HCT116 (cell line): ENCODE measurements around the gene IGF2R.

Experiments
- CEBPB ChIP-seq: IDR thresholded peaks from 2 replicates; pipeline ENCODE4 v1.6.1; 2012; ENCODE audit warnings: low read depth
- ELF1 ChIP-seq: IDR thresholded peaks from 2 replicates; pipeline ENCODE4 v1.6.1; 2012; ENCODE audit warnings: low read depth, borderline replicate concordance
- EZH2 ChIP-seq: fragments of 200-600 bp; sonication (generic); IDR thresholded peaks from 2 replicates; pipeline ENCODE4 v1.6.1; 2017; ENCODE audit warnings: antibody characterized with exemption, mixed run types
- EZH2phosphoT487 ChIP-seq: fragments of 200-600 bp; IDR thresholded peaks from 2 replicates; pipeline ENCODE4 v1.6.1; 2018; ENCODE audit warnings: antibody characterized with exemption, borderline replicate concordance
- FOSL1 ChIP-seq: IDR thresholded peaks from 2 replicates; pipeline ENCODE4 v1.6.1; 2012; ENCODE audit warnings: low read depth
- MAX ChIP-seq: IDR thresholded peaks from 2 replicates; pipeline ENCODE4 v1.6.1; 2012
- POLR2A ChIP-seq: IDR thresholded peaks from 2 replicates; pipeline ENCODE4 v1.7.0; 2011; ENCODE audit warnings: borderline replicate concordance; ENCODE audit not compliant: insufficient read depth, insufficient read length; ENCODE audit errors: extremely low read depth
- POLR2AphosphoS5 ChIP-seq: IDR thresholded peaks from 2 replicates; pipeline ENCODE4 v1.6.1; 2011; ENCODE audit warnings: mild to moderate bottlenecking, low read depth, low read length, moderate library complexity
- RAD21 ChIP-seq: IDR thresholded peaks from 2 replicates; pipeline ENCODE4 v1.6.1; 2012; ENCODE audit warnings: low read depth, mild to moderate bottlenecking
- SP1 ChIP-seq: IDR thresholded peaks from 2 replicates; pipeline ENCODE4 v1.6.1; 2012; ENCODE audit warnings: low read depth
- SRF ChIP-seq: IDR thresholded peaks from 2 replicates; pipeline ENCODE4 v1.6.1; 2012; ENCODE audit warnings: low read depth
- YY1 ChIP-seq: IDR thresholded peaks from 2 replicates; pipeline ENCODE4 v1.6.1; 2011; ENCODE audit warnings: low read length, low read depth, moderate library complexity, mild to moderate bottlenecking; ENCODE audit not compliant: insufficient replicate concordance; ENCODE audit errors: extremely low read depth
- TF ChIP-seq, protein P1 (sequence below), 3 experiments: fragments of 200-600 bp in 1 of 3; sonication (generic) in 1 of 3; IDR thresholded peaks in 2 of 3; conservative IDR thresholded peaks in 1 of 3; 2 replicates each; pipeline ENCODE4 v1.5.1; 2012 to 2017; ENCODE audit warnings: low read depth in 2 of 3, low read length in 2 of 3, antibody characterized with exemption in 1 of 3, borderline replicate concordance in 1 of 3, control low read depth in 1 of 3, mild to moderate bottlenecking in 1 of 3, mixed read lengths in 1 of 3, mixed run types in 1 of 3, moderate library complexity in 1 of 3; ENCODE audit not compliant: insufficient read depth in 1 of 3
- TF ChIP-seq, protein P2 (sequence below): IDR thresholded peaks from 2 replicates; pipeline ENCODE4 v1.6.1; 2012; ENCODE audit warnings: low read depth

- TF ChIP-seq, protein P1, sequence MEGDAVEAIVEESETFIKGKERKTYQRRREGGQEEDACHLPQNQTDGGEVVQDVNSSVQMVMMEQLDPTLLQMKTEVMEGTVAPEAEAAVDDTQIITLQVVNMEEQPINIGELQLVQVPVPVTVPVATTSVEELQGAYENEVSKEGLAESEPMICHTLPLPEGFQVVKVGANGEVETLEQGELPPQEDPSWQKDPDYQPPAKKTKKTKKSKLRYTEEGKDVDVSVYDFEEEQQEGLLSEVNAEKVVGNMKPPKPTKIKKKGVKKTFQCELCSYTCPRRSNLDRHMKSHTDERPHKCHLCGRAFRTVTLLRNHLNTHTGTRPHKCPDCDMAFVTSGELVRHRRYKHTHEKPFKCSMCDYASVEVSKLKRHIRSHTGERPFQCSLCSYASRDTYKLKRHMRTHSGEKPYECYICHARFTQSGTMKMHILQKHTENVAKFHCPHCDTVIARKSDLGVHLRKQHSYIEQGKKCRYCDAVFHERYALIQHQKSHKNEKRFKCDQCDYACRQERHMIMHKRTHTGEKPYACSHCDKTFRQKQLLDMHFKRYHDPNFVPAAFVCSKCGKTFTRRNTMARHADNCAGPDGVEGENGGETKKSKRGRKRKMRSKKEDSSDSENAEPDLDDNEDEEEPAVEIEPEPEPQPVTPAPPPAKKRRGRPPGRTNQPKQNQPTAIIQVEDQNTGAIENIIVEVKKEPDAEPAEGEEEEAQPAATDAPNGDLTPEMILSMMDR (IDR thresholded peaks at IDR 0.05 in 2 of 3, conservative IDR thresholded peaks at IDR 0.05 in 1 of 3; ENCODE audit: borderline replicate concordance in 1 of 3, insufficient read depth in 1 of 3, low read depth in 2 of 3, low read length in 2 of 3): no peak
- TF ChIP-seq POLR2AphosphoS5 (no peak), SRF (no peak), POLR2A (no peak), EZH2phosphoT487 (no peak), RAD21 (no peak), EZH2 (no peak), SP1 (no peak), YY1 (no peak), FOSL1 (no peak), MAX (no peak), CEBPB (no peak), ELF1 (no peak)
- TF ChIP-seq, protein P2, sequence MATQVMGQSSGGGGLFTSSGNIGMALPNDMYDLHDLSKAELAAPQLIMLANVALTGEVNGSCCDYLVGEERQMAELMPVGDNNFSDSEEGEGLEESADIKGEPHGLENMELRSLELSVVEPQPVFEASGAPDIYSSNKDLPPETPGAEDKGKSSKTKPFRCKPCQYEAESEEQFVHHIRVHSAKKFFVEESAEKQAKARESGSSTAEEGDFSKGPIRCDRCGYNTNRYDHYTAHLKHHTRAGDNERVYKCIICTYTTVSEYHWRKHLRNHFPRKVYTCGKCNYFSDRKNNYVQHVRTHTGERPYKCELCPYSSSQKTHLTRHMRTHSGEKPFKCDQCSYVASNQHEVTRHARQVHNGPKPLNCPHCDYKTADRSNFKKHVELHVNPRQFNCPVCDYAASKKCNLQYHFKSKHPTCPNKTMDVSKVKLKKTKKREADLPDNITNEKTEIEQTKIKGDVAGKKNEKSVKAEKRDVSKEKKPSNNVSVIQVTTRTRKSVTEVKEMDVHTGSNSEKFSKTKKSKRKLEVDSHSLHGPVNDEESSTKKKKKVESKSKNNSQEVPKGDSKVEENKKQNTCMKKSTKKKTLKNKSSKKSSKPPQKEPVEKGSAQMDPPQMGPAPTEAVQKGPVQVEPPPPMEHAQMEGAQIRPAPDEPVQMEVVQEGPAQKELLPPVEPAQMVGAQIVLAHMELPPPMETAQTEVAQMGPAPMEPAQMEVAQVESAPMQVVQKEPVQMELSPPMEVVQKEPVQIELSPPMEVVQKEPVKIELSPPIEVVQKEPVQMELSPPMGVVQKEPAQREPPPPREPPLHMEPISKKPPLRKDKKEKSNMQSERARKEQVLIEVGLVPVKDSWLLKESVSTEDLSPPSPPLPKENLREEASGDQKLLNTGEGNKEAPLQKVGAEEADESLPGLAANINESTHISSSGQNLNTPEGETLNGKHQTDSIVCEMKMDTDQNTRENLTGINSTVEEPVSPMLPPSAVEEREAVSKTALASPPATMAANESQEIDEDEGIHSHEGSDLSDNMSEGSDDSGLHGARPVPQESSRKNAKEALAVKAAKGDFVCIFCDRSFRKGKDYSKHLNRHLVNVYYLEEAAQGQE: no peak
These were observed 4.5 kb downstream of the IGF2R start for GRCh38 chr6:159973406-159973805.
